Measurements from ENCODE around the gene DEDD. TPM values are rescaled to one million over a fixed set of nuclear protein-coding genes. Genes with fewer than 3 reads are reported as not detected.
A peak's percentile ranks its signal among the peaks of the same experiment; 100 is the strongest.

Gene DEDD
- total RNA-seq, 1 experiment from 2014 or later: 24.2 TPM

- DNase-seq (ENCODE audit: low read depth): no peak
These were observed 39.8 kb downstream of the DEDD start for GRCh38 chr1:161092621-161093028.

- no peak for DNase-seq (ENCODE audit: low read depth)
These were observed 40.5 kb downstream of the DEDD start for GRCh38 chr1:161091796-161092507.

- DNase-seq (ENCODE audit: low read depth): no peak
These were observed 41.4 kb downstream of the DEDD start for GRCh38 chr1:161091093-161091492.

GRCh38 chr1:161090617-161091016 lies 41.9 kb downstream of the DEDD start:
- DNase-seq (ENCODE audit: low read depth): no peak

GRCh38 chr1:161089938-161090337 lies 42.5 kb downstream of the DEDD start:
- DNase-seq (ENCODE audit: low read depth): no peak

- DNase-seq (ENCODE audit: low read depth): no peak
These were observed 43.1 kb downstream of the DEDD start, which contains the start of gene NECTIN4 for GRCh38 chr1:161089251-161089924. Gene NECTIN4, minus strand, starts transcription at chr1:161089558. Its CDS starts 262 bp downstream, at chr1:161089296.

GRCh38 chr1:161088587-161089110 lies 43.8 kb downstream of the DEDD start:
- DNase-seq (ENCODE audit: low read depth): peak; percentile 38

GRCh38 chr1:161086457-161086856 lies 46.0 kb downstream of the DEDD start:
- DNase-seq (ENCODE audit: low read depth): no peak

- DNase-seq (ENCODE audit: low read depth): peak; percentile 67
These were observed 47.3 kb downstream of the DEDD start for GRCh38 chr1:161085165-161085564.

GRCh38 chr1:161084597-161084988 lies 47.9 kb downstream of the DEDD start:
- DNase-seq (ENCODE audit: low read depth): no peak

GRCh38 chr1:161083748-161084596 lies 48.5 kb downstream of the DEDD start:
- no peak for DNase-seq (ENCODE audit: low read depth)

GRCh38 chr1:161082996-161083747 lies 49.3 kb downstream of the DEDD start:
- DNase-seq (ENCODE audit: low read depth): peak; percentile 90

- no peak for DNase-seq (ENCODE audit: low read depth)
These were observed 50.0 kb downstream of the DEDD start for GRCh38 chr1:161082483-161082882.

- DNase-seq (ENCODE audit: low read depth): no peak
These were observed 50.9 kb downstream of the DEDD start for GRCh38 chr1:161081519-161081918.

GRCh38 chr1:161080441-161081405 lies 51.7 kb downstream of the DEDD start:
- DNase-seq (ENCODE audit: low read depth): no peak

- DNase-seq (ENCODE audit: low read depth): no peak
These were observed 52.9 kb downstream of the DEDD start for GRCh38 chr1:161079436-161080110.

GRCh38 chr1:161077426-161077825 lies 55.0 kb downstream of the DEDD start:
- no peak for DNase-seq (ENCODE audit: low read depth)

- DNase-seq (ENCODE audit: low read depth): no peak
These were observed 56.1 kb downstream of the DEDD start for GRCh38 chr1:161076410-161076809.

- DNase-seq (ENCODE audit: low read depth): peak; percentile 49
These were observed 57.6 kb downstream of the DEDD start for GRCh38 chr1:161074676-161075368.
